Stimulated activated CD8-positive, alpha-beta memory T cell treated with anti-CD3 and anti-CD28 coated beads, Interleukin-2, amount 100 ng/mL, for 48 hours (primary cell): ENCODE measurements around the gene KRT17.
"Not testable (repeated sequence)": the region's sequence is repeated elsewhere in the genome, so short reads cannot be mapped to it uniquely, and the experiment has no call there.

Experiments used
- DNase-seq, 2 donors: peaks; one replicate each; pipeline ENCODE4 v3.0.0-alpha.2; 2020; ENCODE audit warnings: low read depth in 2 of 2

The KRT17 gene

GRCh38 chr17:41653892-41654677 is 29.7 kb upstream of the KRT17 start:
- DNase-seq, result no peak

- no peak for DNase-seq
Measured at GRCh38 chr17:41653421-41653820, 29.0 kb upstream of the KRT17 start.

- DNase-seq, result no peak
Measured at GRCh38 chr17:41652461-41652970, 28.1 kb upstream of the KRT17 start.

GRCh38 chr17:41651625-41652460 is 27.5 kb upstream of the KRT17 start:
- DNase-seq, result no peak

- no peak for DNase-seq
Measured at GRCh38 chr17:41650794-41651624, 26.6 kb upstream of the KRT17 start.

- DNase-seq, result no peak
Measured at GRCh38 chr17:41649923-41650519, 25.6 kb upstream of the KRT17 start.

GRCh38 chr17:41648411-41649195 is 24.2 kb upstream of the KRT17 start:
- peak; percentile 81 for DNase-seq

GRCh38 chr17:41647940-41648410 is 23.6 kb upstream of the KRT17 start:
- DNase-seq, result peak; percentile 85 to 86

GRCh38 chr17:41647038-41647813 is 22.9 kb upstream of the KRT17 start:
- no peak for DNase-seq

GRCh38 chr17:41642252-41643156 is 18.1 kb upstream of the KRT17 start:
- DNase-seq, result no peak

- DNase-seq, result not testable (repeated sequence)
Measured at GRCh38 chr17:41640596-41640995, 16.2 kb upstream of the KRT17 start.

GRCh38 chr17:41639492-41640473 is 15.4 kb upstream of the KRT17 start:
- no peak for DNase-seq

- no peak for DNase-seq
Measured at GRCh38 chr17:41638941-41639340, 14.6 kb upstream of the KRT17 start.

GRCh38 chr17:41638194-41638593 is 13.8 kb upstream of the KRT17 start:
- DNase-seq, result no peak

GRCh38 chr17:41636652-41637051 is 12.3 kb upstream of the KRT17 start:
- DNase-seq, result no peak

GRCh38 chr17:41635121-41636097 is 11.0 kb upstream of the KRT17 start:
- no peak for DNase-seq
